ENCODE measurements around the gene SFMBT1. TPM values are rescaled to one million over a fixed set of nuclear protein-coding genes. Genes with fewer than 3 reads are reported as not detected.

SFMBT1 gene
- total and polyA plus RNA-seq, 4 experiments from 2014 or later = 19.8 to 50.8 (median 38.6) TPM

GRCh38 chr3:53073553-53074365 is 27.9 kb upstream of the SFMBT1 start:
- CTCF ChIA-PET (ENCODE audit: partially characterized antibody) = interaction anchor here (1.4 to 2.4 kb wide), 5 partner anchors 10 to 332 kb away, joined by 3 to 11 read pairs (median 6); no protein-coding TSS in a partner anchor
- POLR2A ChIA-PET (ENCODE audit: partially characterized antibody) = interaction anchor here (1.3 to 3.3 kb wide), 2 partner anchors 28 to 180 kb away, joined by 3 to 16 read pairs; partner anchors contain the start of gene SFMBT1
- H3K36me3 Mint-ChIP-seq = no peaks in the 10 kb centered on the region

GRCh38 chr3:53072653-53073552 is 27.0 kb upstream of the SFMBT1 start:
- peaks cover 7 to 19% (median 16%) of the 10 kb centered on the region in 4 donors for H3K4me1 Mint-ChIP-seq

More at GRCh38 chr3:53073553-53074365, 27.9 kb upstream of the SFMBT1 start:
- H3K9me3 ChIP-seq (ENCODE audit: control insufficient read depth in 1 of 2, low read length in 2 of 2) = no peaks in the 10 kb centered on the region
- H3K4me3 ChIP-seq (ENCODE audit: low read length in 2 of 2) = peak overlapping the region; percentile 77 to 79
- Mint-ChIP-seq H3K27me3 (no peaks in the 10 kb centered on the region), H3K4me1 (peaks cover 7 to 19% (median 16%) of the 10 kb centered on the region in 4 donors), H3K9me3 (no peaks in the 10 kb centered on the region), H3K4me3 (peak overlapping the region; percentile 88 to 96 (median 92)), H3K27ac (peak overlapping the region; percentile 90 to 96 (median 94))
- H3K4me1 ChIP-seq (ENCODE audit: insufficient read depth, low read length) = peaks cover 10% of the 10 kb centered on the region
- DNase-seq = no peak
- H3K36me3 ChIP-seq (ENCODE audit: insufficient read depth, low read length) = no peaks in the 10 kb centered on the region
- intact Hi-C loops (cut with micrococcal nuclease) = loop anchor here (2.0 kb wide), 1 partner anchor 181 kb away; no protein-coding TSS in a partner anchor
- peak overlapping the region; percentile 67 for H3K27ac ChIP-seq (ENCODE audit: low read depth, low read length)
- no peaks in the 10 kb centered on the region for H3K27me3 ChIP-seq (ENCODE audit: insufficient read depth, low read length)

GRCh38 chr3:53071882-53072431 is 26.1 kb upstream of the SFMBT1 start:
- Histone ChIP-seq H3K27me3 (ENCODE audit: insufficient read depth, low read length) (no peaks in the 10 kb centered on the region), H3K4me3 (ENCODE audit: low read length in 2 of 2) (peak overlapping the region; percentile 21 to 77), H3K36me3 (ENCODE audit: insufficient read depth, low read length) (no peaks in the 10 kb centered on the region), H3K4me1 (ENCODE audit: insufficient read depth, low read length) (peaks cover 10% of the 10 kb centered on the region), H3K9me3 (ENCODE audit: control insufficient read depth in 1 of 2, low read length in 2 of 2) (no peaks in the 10 kb centered on the region), H3K27ac (ENCODE audit: low read depth, low read length) (no peak overlapping the region)
- Mint-ChIP-seq H3K27me3 (no peaks in the 10 kb centered on the region), H3K4me1 (peaks cover 7 to 19% (median 16%) of the 10 kb centered on the region in 4 donors), H3K9me3 (no peaks in the 10 kb centered on the region), H3K36me3 (no peaks in the 10 kb centered on the region), H3K27ac (peak overlapping the region; percentile 90 to 96 (median 94)), H3K4me3 (peak overlapping the region in 7 of 8 donors; percentile 90 to 96 (median 93))
- DNase-seq = no peak
- intact Hi-C loops (cut with micrococcal nuclease) = loop anchor here (1.0 to 2.0 kb wide), 8 partner anchors 26 to 330 kb away; partner anchors contain the start of gene SFMBT1
- ChIA-PET CTCF (ENCODE audit: partially characterized antibody) (interaction anchor here (1.1 to 2.4 kb wide), 9 partner anchors 28 to 330 kb away, joined by 3 to 11 read pairs (median 5); partner anchors contain the start of gene NEK4), POLR2A (ENCODE audit: partially characterized antibody) (interaction anchor here (1.1 to 3.3 kb wide), 2 partner anchors 27 to 88 kb away, joined by 3 to 16 read pairs; partner anchors contain the start of gene SFMBT1)

More at GRCh38 chr3:53072653-53073552, 27.0 kb upstream of the SFMBT1 start:
- no peaks in the 10 kb centered on the region for H3K9me3 ChIP-seq (ENCODE audit: control insufficient read depth in 1 of 2, low read length in 2 of 2)
- H3K4me3 ChIP-seq (ENCODE audit: low read length in 2 of 2) = peak overlapping the region; percentile 77 to 79
- CTCF ChIA-PET (ENCODE audit: partially characterized antibody) = interaction anchor here (0.6 to 2.4 kb wide), 8 partner anchors 11 to 332 kb away, joined by 3 to 11 read pairs (median 4); no protein-coding TSS in a partner anchor
- no peaks in the 10 kb centered on the region for H3K36me3 ChIP-seq (ENCODE audit: insufficient read depth, low read length)
- intact Hi-C loops (cut with micrococcal nuclease) = loop anchor here (1.0 to 2.0 kb wide), 8 partner anchors 27 to 331 kb away; partner anchors contain the start of gene SFMBT1
- Mint-ChIP-seq H3K4me3 (peak overlapping the region; percentile 88 to 96 (median 92)), H3K36me3 (no peaks in the 10 kb centered on the region), H3K27ac (peak overlapping the region; percentile 90 to 96 (median 94)), H3K27me3 (no peaks in the 10 kb centered on the region), H3K9me3 (no peaks in the 10 kb centered on the region)
- peak overlapping the region; percentile 67 for H3K27ac ChIP-seq (ENCODE audit: low read depth, low read length)
- peaks cover 10% of the 10 kb centered on the region for H3K4me1 ChIP-seq (ENCODE audit: insufficient read depth, low read length)
- POLR2A ChIA-PET (ENCODE audit: partially characterized antibody) = interaction anchor here (1.3 to 3.3 kb wide), 2 partner anchors 28 to 179 kb away, joined by 3 to 16 read pairs; partner anchors contain the start of gene SFMBT1
- peak; percentile 87 to 92 (median 88) for DNase-seq
- no peaks in the 10 kb centered on the region for H3K27me3 ChIP-seq (ENCODE audit: insufficient read depth, low read length)

- intact Hi-C loops (cut with micrococcal nuclease) = no loop called here
Observed at GRCh38 chr3:53069422-53070068, 23.7 kb upstream of the SFMBT1 start.

GRCh38 chr3:53068176-53068575 is 22.3 kb upstream of the SFMBT1 start:
- Mint-ChIP-seq H3K36me3 (no peaks in the 10 kb centered on the region), H3K9me3 (no peaks in the 10 kb centered on the region), H3K4me1 (peaks cover 7 to 15% (median 12%) of the 10 kb centered on the region in 4 donors), H3K4me3 (no peak overlapping the region), H3K27ac (no peak overlapping the region), H3K27me3 (no peaks in the 10 kb centered on the region)
- Histone ChIP-seq H3K36me3 (ENCODE audit: insufficient read depth, low read length) (no peaks in the 10 kb centered on the region), H3K4me3 (ENCODE audit: low read length in 2 of 2) (no peak overlapping the region), H3K27ac (ENCODE audit: low read depth, low read length) (no peak overlapping the region), H3K27me3 (ENCODE audit: insufficient read depth, low read length) (no peaks in the 10 kb centered on the region), H3K9me3 (ENCODE audit: control insufficient read depth in 1 of 2, low read length in 2 of 2) (no peaks in the 10 kb centered on the region), H3K4me1 (ENCODE audit: insufficient read depth, low read length) (peaks cover 10% of the 10 kb centered on the region)
- ChIA-PET POLR2A (ENCODE audit: partially characterized antibody) (no interaction called here), CTCF (ENCODE audit: partially characterized antibody) (no interaction called here)
- DNase-seq = no peak
- intact Hi-C loops (cut with micrococcal nuclease) = no loop called here

More at GRCh38 chr3:53069422-53070068, 23.7 kb upstream of the SFMBT1 start:
- DNase-seq = no peak
- Histone ChIP-seq H3K36me3 (ENCODE audit: insufficient read depth, low read length) (no peaks in the 10 kb centered on the region), H3K4me1 (ENCODE audit: insufficient read depth, low read length) (peaks cover 10% of the 10 kb centered on the region), H3K27ac (ENCODE audit: low read depth, low read length) (no peak overlapping the region), H3K27me3 (ENCODE audit: insufficient read depth, low read length) (no peaks in the 10 kb centered on the region), H3K4me3 (ENCODE audit: low read length in 2 of 2) (no peak overlapping the region), H3K9me3 (ENCODE audit: control insufficient read depth in 1 of 2, low read length in 2 of 2) (no peaks in the 10 kb centered on the region)
- ChIA-PET CTCF (ENCODE audit: partially characterized antibody) (interaction anchor here (1.1 kb wide), 1 partner anchor 45 kb away, joined by 3 read pairs; no protein-coding TSS in a partner anchor), POLR2A (ENCODE audit: partially characterized antibody) (interaction anchor here (0.7 kb wide), 1 partner anchor 24 kb away, joined by 3 read pairs; the partner anchor contains the start of gene SFMBT1)
- Mint-ChIP-seq H3K4me3 (no peak overlapping the region), H3K27me3 (no peaks in the 10 kb centered on the region), H3K4me1 (peaks cover 7 to 19% (median 16%) of the 10 kb centered on the region in 4 donors), H3K36me3 (no peaks in the 10 kb centered on the region), H3K27ac (peak overlapping the region in 5 of 7 donors; percentile 9 to 57 (median 19)), H3K9me3 (no peaks in the 10 kb centered on the region)

GRCh38 chr3:53067567-53067966 is 21.7 kb upstream of the SFMBT1 start:
- DNase-seq = no peak
- H3K27me3 Mint-ChIP-seq = no peaks in the 10 kb centered on the region
- intact Hi-C loops (cut with micrococcal nuclease) = no loop called here
- H3K27ac ChIP-seq (ENCODE audit: low read depth, low read length) = no peak overlapping the region
- no peaks in the 10 kb centered on the region for H3K36me3 Mint-ChIP-seq
- H3K27me3 ChIP-seq (ENCODE audit: insufficient read depth, low read length) = no peaks in the 10 kb centered on the region
- peaks cover 5 to 9% (median 8%) of the 10 kb centered on the region in 4 donors for H3K4me1 Mint-ChIP-seq
- POLR2A ChIA-PET (ENCODE audit: partially characterized antibody) = no interaction called here
- no peak overlapping the region for H3K27ac Mint-ChIP-seq
- H3K4me3 ChIP-seq (ENCODE audit: low read length in 2 of 2) = no peak overlapping the region
- H3K36me3 ChIP-seq (ENCODE audit: insufficient read depth, low read length) = no peaks in the 10 kb centered on the region
- no peak overlapping the region for H3K4me3 Mint-ChIP-seq
- H3K4me1 ChIP-seq (ENCODE audit: insufficient read depth, low read length) = peaks cover 10% of the 10 kb centered on the region
- no peaks in the 10 kb centered on the region for H3K9me3 Mint-ChIP-seq
- CTCF ChIA-PET (ENCODE audit: partially characterized antibody) = no interaction called here
- no peaks in the 10 kb centered on the region for H3K9me3 ChIP-seq (ENCODE audit: control insufficient read depth in 1 of 2, low read length in 2 of 2)
